Muscle of back (tissue), 11 donors: ENCODE measurements around the gene ANKRD16. TPM values are rescaled to one million over a fixed set of nuclear protein-coding genes. Genes with fewer than 3 reads are reported as not detected.
"Not testable (repeated sequence)": the region's sequence is repeated elsewhere in the genome, so short reads cannot be mapped to it uniquely, and the experiment has no call there.

Experiments used
- DNase-seq, 3 donors: peaks; one replicate each; pipeline versions ENCODE4 v3.0.0 to v3.0.0-alpha.2; 2013
- polyA plus RNA-seq, 10 donors: library from polyadenylated mRNA; unstranded; fragments of 120-200 nt; gene quantifications; one replicate each; pipeline ENCODE4 v1.2.1, GENCODE V29; 2013; ENCODE audit not compliant: insufficient read length in 10 of 10

Gene ANKRD16
- polyA plus RNA-seq, 10 donors: 4.5 to 7.5 (median 5.8) TPM

- no peak for DNase-seq
Measured at GRCh38 chr10:5882961-5883360, 6.7 kb downstream of the ANKRD16 start.

GRCh38 chr10:5877041-5877440 is 12.7 kb downstream of the ANKRD16 start:
- not testable (repeated sequence) for DNase-seq

GRCh38 chr10:5876181-5876768 is 13.4 kb downstream of the ANKRD16 start:
- DNase-seq: peak in 1 of 3 donors; percentile 76

- DNase-seq: peak; percentile 81 to 92 (median 88)
Measured at GRCh38 chr10:5873515-5873995, 16.1 kb downstream of the ANKRD16 start.

- DNase-seq: peak in 1 of 3 donors; percentile 20
Measured at GRCh38 chr10:5871596-5871995, 18.1 kb downstream of the ANKRD16 start.

- DNase-seq: no peak
Measured at GRCh38 chr10:5869156-5869555, 20.5 kb downstream of the ANKRD16 start.

GRCh38 chr10:5868383-5868782 is 21.3 kb downstream of the ANKRD16 start:
- not testable (repeated sequence) for DNase-seq

- DNase-seq: not testable (repeated sequence)
Measured at GRCh38 chr10:5867091-5867615, 22.5 kb downstream of the ANKRD16 start.

GRCh38 chr10:5866451-5867081 is 23.1 kb downstream of the ANKRD16 start:
- not testable (repeated sequence) for DNase-seq

- not testable (repeated sequence) for DNase-seq
Measured at GRCh38 chr10:5862981-5863685, 26.6 kb downstream of the ANKRD16 start.

- DNase-seq: no peak
Measured at GRCh38 chr10:5862360-5862961, 27.2 kb downstream of the ANKRD16 start.

- DNase-seq: peak in 1 of 3 donors; percentile 20
Measured at GRCh38 chr10:5860066-5860465, 29.6 kb downstream of the ANKRD16 start.

- DNase-seq: no peak
Measured at GRCh38 chr10:5858811-5859210, 30.9 kb downstream of the ANKRD16 start.

- DNase-seq: no peak
Measured at GRCh38 chr10:5856701-5857004, 33.0 kb downstream of the ANKRD16 start.

- no peak for DNase-seq
Measured at GRCh38 chr10:5855979-5856700, 33.6 kb downstream of the ANKRD16 start.

GRCh38 chr10:5854131-5854475 is 35.6 kb downstream of the ANKRD16 start:
- DNase-seq: peak in 2 of 3 donors; percentile 62 to 83

GRCh38 chr10:5846667-5847066 is 43.0 kb downstream of the ANKRD16 start:
- not testable (repeated sequence) for DNase-seq

GRCh38 chr10:5844345-5845055 is 45.2 kb downstream of the ANKRD16 start:
- no peak for DNase-seq

- DNase-seq: no peak
Measured at GRCh38 chr10:5843686-5844344, 45.9 kb downstream of the ANKRD16 start.

- no peak for DNase-seq
Measured at GRCh38 chr10:5841965-5842364, 47.7 kb downstream of the ANKRD16 start.
